Karpas-422 (cell line): ENCODE results near the gene THPO. TPM values are rescaled to one million over a fixed set of nuclear protein-coding genes. Genes with fewer than 3 reads are reported as not detected.
"Not testable (repeated sequence)": the region's sequence is repeated elsewhere in the genome, so short reads cannot be mapped to it uniquely, and the experiment has no call there.

Source experiments
- DNase-seq: peaks from one replicate; pipeline ENCODE4 v3.0.0-alpha.2; 2015
- H2AFZ ChIP-seq: fragments of 200-600 bp; sonication (generic); 2 replicates; pipeline ENCODE4 v1.6.1; 2014; ENCODE audit warnings: antibody characterized with exemption, low read length, mixed read lengths
- H3K27ac ChIP-seq: fragments of 200-600 bp; sonication (generic); 2 replicates; pipeline ENCODE4 v1.5.1; 2014; ENCODE audit warnings: mild to moderate bottlenecking, low read length, moderate library complexity
- H3K27me3 ChIP-seq: fragments of 200-600 bp; sonication (generic); 2 replicates; pipeline ENCODE4 v1.6.1; 2014; ENCODE audit warnings: low read length, mixed read lengths
- H3K36me3 ChIP-seq: fragments of 200-600 bp; sonication (generic); 2 replicates; pipeline ENCODE4 v1.6.1; 2014; ENCODE audit warnings: low read length, mixed read lengths; ENCODE audit not compliant: insufficient read depth
- H3K4me1 ChIP-seq: fragments of 200-600 bp; sonication (generic); 2 replicates; pipeline ENCODE4 v1.6.1; 2014; ENCODE audit warnings: mild to moderate bottlenecking, low read length, mixed read lengths
- H3K4me2 ChIP-seq: fragments of 200-600 bp; sonication (generic); 2 replicates; pipeline ENCODE4 v1.6.1; 2014; ENCODE audit warnings: low read length, low read depth, mild to moderate bottlenecking; ENCODE audit not compliant: poor library complexity, severe bottlenecking
- H3K4me3 ChIP-seq: fragments of 200-600 bp; sonication (generic); 2 replicates; pipeline ENCODE4 v1.5.1; 2014; ENCODE audit warnings: mild to moderate bottlenecking, antibody characterized with exemption, low read length, mixed read lengths
- H3K79me2 ChIP-seq: fragments of 200-600 bp; sonication (generic); 2 replicates; pipeline ENCODE4 v1.6.1; 2014; ENCODE audit warnings: mild to moderate bottlenecking, low read length, mixed read lengths
- H3K9ac ChIP-seq: fragments of 200-600 bp; sonication (generic); 2 replicates; pipeline ENCODE4 v1.6.0; 2014; ENCODE audit warnings: low read length
- H3K9me2 ChIP-seq: fragments of 200-600 bp; sonication (generic), shearing (Covaris generic); replicated peaks from 2 replicates; pipeline ENCODE4 v1.6.0; 2014; ENCODE audit warnings: mild to moderate bottlenecking, low read length, moderate library complexity; ENCODE audit not compliant: insufficient read depth
- H3K9me3 ChIP-seq: fragments of 300-700, 200-600 bp; sonication (generic); 2 replicates; pipeline ENCODE4 v1.6.1; 2014; ENCODE audit warnings: low read length, mixed read lengths
- H4K20me1 ChIP-seq: fragments of 200-600 bp; sonication (generic); 2 replicates; pipeline ENCODE4 v1.6.1; 2014; ENCODE audit warnings: mild to moderate bottlenecking, antibody characterized with exemption, low read length, low read depth; ENCODE audit not compliant: insufficient read depth
- total RNA-seq: library from RNA; depleted of rRNA; stranded (reverse); fragments of >200 nt; shearing (Covaris generic); gene quantifications from 2 replicates; pipeline ENCODE4 v1.2.3, GENCODE V29; 2014; ENCODE audit warnings: low replicate concordance

The THPO gene
- total RNA-seq, 1 experiment from 2014 or later, result 12.5 TPM

DNA sequence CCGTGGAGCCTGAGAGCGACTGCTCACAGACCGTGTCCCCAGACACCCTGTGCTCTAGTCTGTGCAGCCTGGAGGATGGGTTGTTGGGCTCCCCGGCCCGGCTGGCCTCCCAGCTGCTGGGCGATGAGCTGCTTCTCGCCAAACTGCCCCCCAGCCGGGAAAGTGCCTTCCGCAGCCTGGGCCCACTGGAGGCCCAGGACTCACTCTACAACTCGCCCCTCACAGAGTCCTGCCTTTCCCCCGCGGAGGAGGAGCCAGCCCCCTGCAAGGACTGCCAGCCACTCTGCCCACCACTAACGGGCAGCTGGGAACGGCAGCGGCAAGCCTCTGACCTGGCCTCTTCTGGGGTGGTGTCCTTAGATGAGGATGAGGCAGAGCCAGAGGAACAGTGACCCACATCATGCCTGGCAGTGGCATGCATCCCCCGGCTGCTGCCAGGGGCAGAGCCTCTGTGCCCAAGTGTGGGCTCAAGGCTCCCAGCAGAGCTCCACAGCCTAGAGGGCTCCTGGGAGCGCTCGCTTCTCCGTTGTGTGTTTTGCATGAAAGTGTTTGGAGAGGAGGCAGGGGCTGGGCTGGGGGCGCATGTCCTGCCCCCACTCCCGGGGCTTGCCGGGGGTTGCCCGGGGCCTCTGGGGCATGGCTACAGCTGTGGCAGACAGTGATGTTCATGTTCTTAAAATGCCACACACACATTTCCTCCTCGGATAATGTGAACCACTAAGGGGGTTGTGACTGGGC is 33.3 kb downstream of the THPO start:
- Histone ChIP-seq H4K20me1 (no peaks in the 10 kb centered on the region), H3K79me2 (no peaks in the 10 kb centered on the region), H3K4me3 (no peak overlapping the region), H3K27me3 (no peaks in the 10 kb centered on the region), H3K9me2 (no peaks in the 10 kb centered on the region), H3K4me2 (no peak overlapping the region), H3K9me3 (no peaks in the 10 kb centered on the region), H3K9ac (no peak overlapping the region), H2AFZ (no peak overlapping the region), H3K4me1 (no peaks in the 10 kb centered on the region), H3K36me3 (no peaks in the 10 kb centered on the region), H3K27ac (no peak overlapping the region)
- DNase-seq, result no peak

DNA sequence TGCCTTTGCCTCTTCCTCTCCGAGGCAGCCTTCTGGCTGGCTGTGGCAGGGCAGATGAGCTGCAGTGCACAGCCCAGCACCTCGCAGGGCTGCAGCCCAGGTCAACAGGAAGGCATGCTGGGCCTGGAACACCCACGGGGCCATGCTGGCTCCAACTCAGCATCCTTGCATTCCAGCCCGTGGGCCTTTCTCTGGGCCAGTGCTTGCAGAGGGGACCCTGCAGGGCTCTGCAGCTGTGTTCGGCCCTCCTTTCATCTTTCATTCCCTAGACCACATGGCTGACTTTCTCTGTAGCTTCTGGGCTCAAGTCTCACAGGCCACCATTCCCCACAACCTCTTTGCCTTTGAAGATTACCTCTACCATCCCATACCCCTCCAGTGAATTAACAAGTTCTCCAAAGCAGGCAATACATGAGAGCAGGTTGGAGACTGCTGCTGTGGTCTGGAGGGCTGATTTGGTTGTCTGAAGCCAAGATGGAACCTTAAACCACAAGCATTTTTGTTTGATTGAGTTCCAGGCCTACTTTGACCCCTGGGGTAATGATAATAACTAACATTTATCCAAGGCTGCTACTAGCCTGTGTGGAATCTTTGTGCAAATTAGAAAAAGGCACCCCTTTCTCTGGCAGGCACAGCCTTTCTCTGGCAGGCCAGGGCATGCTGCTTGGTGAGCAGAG is 34.7 kb downstream of the THPO start:
- Histone ChIP-seq H4K20me1 (no peaks in the 10 kb centered on the region), H3K9me2 (no peaks in the 10 kb centered on the region), H3K27ac (no peak overlapping the region), H3K9ac (no peak overlapping the region), H3K27me3 (no peaks in the 10 kb centered on the region), H3K9me3 (no peaks in the 10 kb centered on the region), H3K4me1 (no peaks in the 10 kb centered on the region), H3K36me3 (no peaks in the 10 kb centered on the region), H3K79me2 (peaks cover 5% of the 10 kb centered on the region; the same call in 1 of the 2 replicates), H2AFZ (no peak overlapping the region), H3K4me2 (no peak overlapping the region), H3K4me3 (no peak overlapping the region)
- no peak for DNase-seq

DNA sequence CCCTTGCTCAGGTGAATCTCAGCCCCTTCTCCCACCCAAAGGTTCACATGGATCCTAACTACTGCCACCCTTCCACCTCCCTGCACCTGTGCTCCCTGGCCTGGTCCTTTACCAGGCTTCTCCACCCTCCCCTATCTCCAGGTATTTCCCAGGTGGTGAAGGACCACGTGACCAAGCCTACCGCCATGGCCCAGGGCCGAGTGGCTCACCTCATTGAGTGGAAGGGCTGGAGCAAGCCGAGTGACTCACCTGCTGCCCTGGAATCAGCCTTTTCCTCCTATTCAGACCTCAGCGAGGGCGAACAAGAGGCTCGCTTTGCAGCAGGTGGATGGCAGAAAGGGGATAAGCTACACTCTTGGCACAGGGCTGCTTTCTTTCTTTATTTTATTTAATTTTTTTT is 36.1 kb downstream of the THPO start:
- Histone ChIP-seq H3K4me1 (peaks cover 8% of the 10 kb centered on the region), H3K9ac (no peak overlapping the region), H3K27ac (no peak overlapping the region), H3K9me2 (no peaks in the 10 kb centered on the region), H3K4me3 (no peak overlapping the region), H3K79me2 (peaks cover 19% of the 10 kb centered on the region), H4K20me1 (no peaks in the 10 kb centered on the region), H3K4me2 (no peak overlapping the region), H3K36me3 (no peaks in the 10 kb centered on the region), H2AFZ (no peak overlapping the region), H3K27me3 (no peaks in the 10 kb centered on the region), H3K9me3 (no peaks in the 10 kb centered on the region)
- DNase-seq, result no peak

DNA sequence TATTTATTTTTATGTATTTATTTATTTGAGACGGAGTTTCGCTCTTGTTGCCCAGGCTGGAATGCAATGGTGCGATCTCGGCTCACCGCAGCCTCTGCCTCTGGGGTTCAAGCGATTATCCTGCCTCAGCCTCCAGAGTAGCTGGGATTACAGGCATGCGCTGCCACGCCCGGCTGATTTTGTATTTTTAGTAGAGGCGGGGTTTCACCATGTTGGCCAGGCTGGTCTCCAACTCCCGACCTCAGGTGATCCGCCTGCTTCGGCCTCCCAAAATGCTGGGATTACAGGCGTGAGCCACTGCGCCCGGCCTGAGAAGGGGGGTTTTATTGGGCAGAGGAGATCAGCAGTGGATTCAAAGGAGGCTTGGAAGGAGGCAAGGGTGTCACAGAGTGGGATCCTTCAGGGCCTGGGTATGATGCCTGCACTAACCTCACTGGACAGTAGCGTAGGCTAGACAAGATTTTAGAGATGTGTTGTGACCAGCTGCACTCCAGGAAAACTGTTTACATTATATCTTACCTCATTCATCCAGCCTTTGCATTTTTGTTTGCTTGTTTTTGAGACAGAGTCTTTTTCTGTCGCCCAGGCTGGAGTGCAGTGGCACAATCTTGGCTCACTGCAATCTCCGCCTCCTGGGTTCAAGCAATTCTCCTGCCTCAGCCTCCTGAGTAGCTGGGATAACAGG is 38.4 kb downstream of the THPO start:
- not testable (repeated sequence) for H3K4me3 ChIP-seq, H3K9me3 ChIP-seq, H3K27ac ChIP-seq, H3K9ac ChIP-seq, H4K20me1 ChIP-seq, H3K4me2 ChIP-seq, H3K36me3 ChIP-seq, H2AFZ ChIP-seq, DNase-seq, H3K27me3 ChIP-seq, H3K9me2 ChIP-seq
- H3K4me1 ChIP-seq, result peaks cover 23% of the 10 kb centered on the region
- peaks cover 27% of the 10 kb centered on the region for H3K79me2 ChIP-seq

DNA sequence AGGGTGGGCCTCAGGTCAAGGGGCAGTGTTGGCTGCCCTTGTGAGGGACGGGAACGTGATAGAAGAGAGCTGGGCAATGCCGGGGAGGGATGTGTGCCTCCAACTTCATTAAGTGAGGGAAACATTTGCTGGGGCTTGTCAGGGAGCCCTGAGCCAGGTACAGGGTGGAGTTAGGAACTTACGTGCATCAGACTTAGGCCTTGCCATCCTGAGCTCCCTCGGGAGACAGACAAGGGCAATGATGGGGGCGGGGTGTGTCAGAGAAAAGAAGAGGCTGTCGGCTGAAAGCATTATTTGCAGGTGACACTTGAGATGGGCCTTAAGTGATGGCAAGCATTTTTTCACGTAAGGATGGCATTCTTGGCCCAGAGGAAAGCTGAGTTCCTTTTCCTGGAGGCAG is 39.0 kb downstream of the THPO start:
- peaks cover 25% of the 10 kb centered on the region for H3K4me1 ChIP-seq
- H2AFZ ChIP-seq, result no peak overlapping the region
- H3K9me2 ChIP-seq, result no peaks in the 10 kb centered on the region
- peaks cover 3% of the 10 kb centered on the region; the same call in 1 of the 2 replicates for H3K36me3 ChIP-seq
- H3K79me2 ChIP-seq, result peaks cover 27% of the 10 kb centered on the region
- no peak for DNase-seq
- no peaks in the 10 kb centered on the region for H3K9me3 ChIP-seq
- H3K9ac ChIP-seq, result no peak overlapping the region
- peaks cover 8% of the 10 kb centered on the region for H4K20me1 ChIP-seq
- H3K27ac ChIP-seq, result no peak overlapping the region
- no peaks in the 10 kb centered on the region for H3K27me3 ChIP-seq
- H3K4me3 ChIP-seq, result no peak overlapping the region
- no peak overlapping the region for H3K4me2 ChIP-seq

DNA sequence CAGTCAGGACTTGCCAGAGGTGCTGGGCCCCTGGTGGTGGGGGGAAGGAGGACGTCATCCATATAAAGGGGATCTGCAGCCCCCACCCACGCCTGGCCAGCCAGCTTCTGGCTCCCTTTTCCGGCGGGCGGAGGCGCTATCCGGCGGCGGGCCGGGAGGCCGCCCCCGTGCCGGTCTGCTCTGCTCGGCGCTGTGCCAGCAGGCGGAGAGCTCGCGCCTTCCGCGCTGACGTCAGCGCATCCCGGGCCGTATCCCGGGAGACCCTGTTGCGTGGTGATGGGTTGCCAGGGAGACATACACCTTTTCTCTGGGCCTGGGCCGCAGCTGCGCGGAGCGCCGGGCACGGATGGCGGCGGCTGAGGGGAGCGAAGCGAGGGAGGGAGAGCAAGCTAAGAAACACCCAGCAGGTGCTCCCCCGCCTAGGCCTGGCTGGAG is 39.5 kb downstream of the THPO start:
- Histone ChIP-seq H3K9me3 (no peaks in the 10 kb centered on the region), H3K4me3 (no peak overlapping the region), H3K4me2 (no peak overlapping the region), H3K36me3 (peaks cover 5% of the 10 kb centered on the region; the same call in 1 of the 2 replicates), H3K27me3 (no peaks in the 10 kb centered on the region), H3K79me2 (peaks cover 27% of the 10 kb centered on the region), H3K9me2 (no peaks in the 10 kb centered on the region), H3K9ac (no peak overlapping the region), H3K4me1 (peaks cover 25% of the 10 kb centered on the region), H2AFZ (no peak overlapping the region), H4K20me1 (peaks cover 13% of the 10 kb centered on the region), H3K27ac (no peak overlapping the region)
- no peak for DNase-seq

DNA sequence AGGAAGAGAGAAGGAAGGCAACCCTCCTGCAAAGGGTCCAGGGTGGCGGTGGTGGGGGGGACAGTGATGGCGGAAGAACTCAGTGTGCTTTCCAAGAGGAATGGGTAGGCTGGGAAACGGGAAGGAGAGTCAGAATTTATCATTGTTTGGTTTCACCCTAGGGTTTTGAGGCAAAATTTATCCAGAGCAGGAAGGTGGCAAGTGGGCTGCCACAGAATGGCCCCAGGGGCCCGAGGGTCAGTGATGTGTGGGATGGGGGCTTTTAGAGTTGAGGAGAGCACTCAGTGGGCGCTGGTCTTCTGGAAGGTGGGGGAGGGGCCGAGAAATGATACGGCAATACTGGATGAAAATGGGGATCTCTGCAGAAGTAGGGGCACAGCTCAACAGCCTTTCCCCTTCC is 40.0 kb downstream of the THPO start:
- Histone ChIP-seq H3K27me3 (no peaks in the 10 kb centered on the region), H3K4me1 (peaks cover 25% of the 10 kb centered on the region), H3K4me2 (no peak overlapping the region), H3K9ac (0 out of 2 replicates have a peak overlapping the region, but pooled peaks have one; percentile 79), H2AFZ (no peak overlapping the region), H3K9me2 (no peaks in the 10 kb centered on the region), H3K9me3 (no peaks in the 10 kb centered on the region), H3K4me3 (no peak overlapping the region), H3K27ac (no peak overlapping the region), H4K20me1 (peaks cover 17% of the 10 kb centered on the region), H3K79me2 (peaks cover 27% of the 10 kb centered on the region), H3K36me3 (peaks cover 6% of the 10 kb centered on the region; the same call in 1 of the 2 replicates)
- no peak for DNase-seq

DNA sequence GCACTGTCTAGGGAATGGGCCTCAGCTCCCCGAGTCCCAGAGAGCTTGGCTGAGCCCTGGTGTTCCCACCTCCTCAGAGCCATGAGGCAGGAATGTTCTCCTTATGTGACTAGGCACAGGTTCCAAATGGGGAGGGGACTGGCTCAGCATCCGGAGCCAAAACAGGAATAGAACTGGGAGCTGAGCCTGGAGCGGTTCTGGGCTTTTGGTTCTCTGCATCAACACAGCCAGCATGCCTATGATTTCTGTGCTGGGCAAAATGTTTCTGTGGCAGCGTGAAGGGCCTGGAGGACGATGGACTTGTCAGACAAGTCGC is 40.6 kb downstream of the THPO start, which contains the start of gene FAM131A:
Gene FAM131A, plus strand, starts transcription at position 202 of the 316 bp plus-strand sequence. Its CDS starts 31 bp downstream, at position 233.
- DNase-seq, result no peak
- peak within 1 kb of the TSS; percentile 77 for H3K4me3 ChIP-seq
- no peaks in the 10 kb centered on the region for H3K9me3 ChIP-seq
- peaks cover 27% of the 10 kb centered on the region for H3K79me2 ChIP-seq
- no peaks in the 10 kb centered on the region for H3K9me2 ChIP-seq
- peaks cover 12% of the 10 kb centered on the region; the same call in 1 of the 2 replicates for H3K36me3 ChIP-seq
- peak within 1 kb of the TSS; percentile 73 for H3K4me2 ChIP-seq
- peaks cover 25% of the 10 kb centered on the region for H3K4me1 ChIP-seq
- H3K27me3 ChIP-seq, result no peaks in the 10 kb centered on the region
- peak within 1 kb of the TSS; percentile 12 for H3K27ac ChIP-seq
- no peak within 1 kb of the TSS for H2AFZ ChIP-seq
- peak within 1 kb of the TSS; percentile 79 for H3K9ac ChIP-seq
- H4K20me1 ChIP-seq, result peaks cover 24% of the 10 kb centered on the region
